Measurements from ENCODE around the gene WNT10A. TPM values are rescaled to one million over a fixed set of nuclear protein-coding genes. Genes with fewer than 3 reads are reported as not detected.

WNT10A gene
- total and polyA plus RNA-seq, 10 of the 15 experiments (the other 5 are each of a cell fraction or from before 2014, with no cell fraction given), result 0.61 to 45.0 (median 6.9) TPM

GRCh38 chr2:218832520-218832919 is 48.1 kb upstream of the WNT10A start:
- no peaks in the 10 kb centered on the region for H4K20me1 ChIP-seq (ENCODE audit: control insufficient read depth, insufficient read depth)
- BruUV-seq (replicated peaks), result no TSS peak
- ChIA-PET SMC1A (ENCODE audit: uncharacterized antibody, unreplicated experiment) (interaction anchor here (1.2 kb wide), 1 partner anchor 15 kb away, joined by 5 read pairs; no protein-coding TSS in a partner anchor), CTCF (interaction anchor here (0.7 kb wide), 1 partner anchor 1374 kb away, joined by 3 read pairs; no protein-coding TSS in a partner anchor), POLR2A (no interaction called here), RAD21 (ENCODE audit: unreplicated experiment) (no interaction called here)
- H3K9ac ChIP-seq (ENCODE audit: control insufficient read depth, insufficient read depth, low read length), result no peak overlapping the region
- no peak for FAIRE-seq
- WGBS (ENCODE audit: insufficient coverage, insufficient replicate concordance, low lambda C conversion rate, missing lambda C conversion rate), result 52% methylated on average over 3 of the region's 3 CpGs
- no peak for ATAC-seq
- H3K36me3 ChIP-seq (ENCODE audit: control insufficient read depth in 2 of 2, insufficient read depth in 2 of 2, low read length in 1 of 2), result no peaks in the 10 kb centered on the region
- no peaks in the 10 kb centered on the region for H3K4me1 ChIP-seq (ENCODE audit: control insufficient read depth, insufficient read depth, low read length)
- H3K9me3 ChIP-seq (replicated peaks; ENCODE audit: control insufficient read depth, insufficient read depth, low read length), result no peaks in the 10 kb centered on the region
- intact Hi-C loops (cut with micrococcal nuclease; ENCODE audit: unreplicated experiment), result no loop called here
- H3K79me2 ChIP-seq (ENCODE audit: control insufficient read depth, insufficient read depth, low read length), result no peaks in the 10 kb centered on the region
- H3K4me3 ChIP-seq, result no peak overlapping the region
- no peak overlapping the region for H3K27ac ChIP-seq (ENCODE audit: control insufficient read depth, insufficient read depth)
- peaks cover 0 to 9% of the 10 kb centered on the region in 2 experiments; a peak in 3 of 4 replicates for H3K27me3 ChIP-seq (replicated peaks in 1 of 2; ENCODE audit: control insufficient read depth in 2 of 2, insufficient read depth in 2 of 2, low read length in 1 of 2)
- TF ChIP-seq GATAD2B (conservative IDR thresholded peaks at IDR 0.05; ENCODE audit: low read depth) (no peak), ESRRA (IDR thresholded peaks at IDR 0.05; ENCODE audit: low read length) (no peak), SMC3 (IDR thresholded peaks at IDR 0.05; ENCODE audit: borderline replicate concordance, low read length) (no peak), E4F1 (IDR thresholded peaks at IDR 0.05; ENCODE audit: borderline replicate concordance, partially characterized antibody) (no peak), RAD51 (IDR thresholded peaks at IDR 0.05) (no peak), CEBPB (IDR thresholded peaks at IDR 0.05; ENCODE audit: borderline replicate concordance in 1 of 2, low read depth in 2 of 2, low read length in 2 of 2) (no peak), ZNF687 (IDR thresholded peaks at IDR 0.05) (no peak), CBX3 (IDR thresholded peaks at IDR 0.05; ENCODE audit: borderline replicate concordance, low read depth) (no peak), NBN (IDR thresholded peaks at IDR 0.05) (no peak)
- no peak overlapping the region for H2AFZ ChIP-seq (ENCODE audit: control insufficient read depth, low read depth, low read length)
- DNase-seq (ENCODE audit: low read depth, low spot score), result no peak
- H3K4me2 ChIP-seq (ENCODE audit: control insufficient read depth, insufficient read depth), result no peak overlapping the region
- in situ Hi-C loops (cut with MboI), result no loop called here

Data from GM12878 (cell line).